Kidney (tissue), 14 donors: ENCODE measurements around the gene FNBP1. TPM values are rescaled to one million over a fixed set of nuclear protein-coding genes. Genes with fewer than 3 reads are reported as not detected.
"Not testable (repeated sequence)": the region's sequence is repeated elsewhere in the genome, so short reads cannot be mapped to it uniquely, and the experiment has no call there.

ENCODE experiments used
- DNase-seq, 5 donors: peaks; one replicate each; pipeline ENCODE4 v3.0.0-alpha.2; 2013 to 2020
- FAIRE-seq: peaks from 2 replicates; lab custom pipeline; 2012; peaks lifted over from hg19 to GRCh38; lab: Jason Lieb, UNC
- H3K27ac ChIP-seq, 2 donors: one replicate each; pipeline ENCODE4 v1.7.0; 2013; ENCODE audit warnings: low read depth in 2 of 2, low read length in 2 of 2, inconsistent platforms in 1 of 2
- H3K27me3 ChIP-seq: one replicate; pipeline ENCODE4 v1.7.1; 2013; ENCODE audit warnings: low read length, inconsistent platforms; ENCODE audit not compliant: control insufficient read depth, insufficient read depth
- H3K36me3 ChIP-seq, 3 donors: one replicate each; pipeline versions ENCODE4 v1.7.0 to v1.7.1; 2013; ENCODE audit warnings: low read length in 3 of 3, control low read depth in 1 of 3, inconsistent platforms in 1 of 3; ENCODE audit not compliant: insufficient read depth in 3 of 3, control insufficient read depth in 2 of 3
- H3K4me1 ChIP-seq, 3 donors: one replicate each; pipeline versions ENCODE4 v1.7.0 to v1.7.1; 2013; ENCODE audit warnings: low read length in 3 of 3, inconsistent platforms in 1 of 3, low read depth in 1 of 3; ENCODE audit not compliant: control insufficient read depth in 2 of 3, insufficient read depth in 2 of 3
- H3K4me3 ChIP-seq, 3 donors: one replicate each; pipeline versions ENCODE4 v1.7.0 to v1.8.1; 2013; ENCODE audit warnings: low read length in 3 of 3, control low read depth in 1 of 3, inconsistent platforms in 1 of 3
- H3K9ac ChIP-seq, 3 donors: one replicate each; pipeline versions ENCODE4 v1.7.0 to v1.7.1; 2013; ENCODE audit warnings: low read length in 3 of 3, control low read depth in 1 of 3, inconsistent platforms in 1 of 3
- H3K9me3 ChIP-seq, 3 donors: one replicate each; pipeline versions ENCODE4 v1.7.0 to v1.7.1; 2013; ENCODE audit warnings: low read length in 3 of 3, control low read depth in 1 of 3, inconsistent platforms in 1 of 3; ENCODE audit not compliant: control insufficient read depth in 2 of 3, insufficient read depth in 1 of 3
- intact Hi-C: fragments of 100-400 bp; cut with DNase I; formaldehyde crosslinking; loops from one replicate; pipeline ENCODE4 v1.11.1; 2022
- polyA plus RNA-seq: library from polyadenylated mRNA; stranded (reverse); fragments of 350-450 nt; fragmentation: Illumina TruSeq; extraction: RNeasy Lipid Tissue Mini Kit (QIAGEN cat#74804); gene quantifications from one replicate; pipeline ENCODE4 v1.2.3, GENCODE V29; 2014; ENCODE audit warnings: low read depth, low replicate concordance; ENCODE audit not compliant: insufficient read depth
- total RNA-seq: library from RNA; stranded (reverse); fragmentation: NEBNext Ultra II Directional; extraction: Animal tissue kit (Norgen Biotek cat#: 25700); gene quantifications from one replicate; pipeline ENCODE4 v1.2.1, GENCODE V29; 2021
- TF ChIP-seq, protein P1 (sequence below): IDR thresholded peaks from 3 replicates; pipeline ENCODE4 v1.5.1; 2012; ENCODE audit warnings: mild to moderate bottlenecking, moderate library complexity, borderline replicate concordance; ENCODE audit not compliant: insufficient read depth; ENCODE audit errors: extremely low read depth
- donor health status: control.
- donor health status: control.
- donor health status: control.
- donor health status: control.
- donor health status: control.
- donor health status: DM: yes; HTN: yes; CAD: no.
- donor health status: Normal renal cell carcinoma (clear cell type).

Gene FNBP1
- total and polyA plus RNA-seq, 2 donors from 2014 or later, result 9.7 to 51.7 TPM

DNA sequence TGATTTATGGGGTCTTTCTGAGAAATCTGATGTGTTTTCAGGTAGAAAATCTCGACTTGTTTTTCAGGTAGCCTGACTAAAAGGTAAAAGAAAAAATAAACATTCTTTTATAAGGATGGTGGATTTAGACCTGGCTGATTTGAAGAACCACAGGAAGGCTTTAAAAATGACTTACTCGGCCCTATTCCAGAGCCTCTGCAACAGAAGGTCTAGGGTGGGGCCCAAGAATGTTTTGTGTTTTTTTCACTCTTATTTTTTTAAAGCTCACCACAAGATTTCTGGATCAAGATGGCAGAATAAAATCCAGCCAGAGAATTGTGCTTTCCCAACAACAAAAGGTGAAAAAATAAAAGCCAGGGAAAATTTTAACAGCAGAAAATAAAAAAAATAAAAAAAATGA lies 59.1 kb downstream of the FNBP1 start:
- TF ChIP-seq, protein P1, sequence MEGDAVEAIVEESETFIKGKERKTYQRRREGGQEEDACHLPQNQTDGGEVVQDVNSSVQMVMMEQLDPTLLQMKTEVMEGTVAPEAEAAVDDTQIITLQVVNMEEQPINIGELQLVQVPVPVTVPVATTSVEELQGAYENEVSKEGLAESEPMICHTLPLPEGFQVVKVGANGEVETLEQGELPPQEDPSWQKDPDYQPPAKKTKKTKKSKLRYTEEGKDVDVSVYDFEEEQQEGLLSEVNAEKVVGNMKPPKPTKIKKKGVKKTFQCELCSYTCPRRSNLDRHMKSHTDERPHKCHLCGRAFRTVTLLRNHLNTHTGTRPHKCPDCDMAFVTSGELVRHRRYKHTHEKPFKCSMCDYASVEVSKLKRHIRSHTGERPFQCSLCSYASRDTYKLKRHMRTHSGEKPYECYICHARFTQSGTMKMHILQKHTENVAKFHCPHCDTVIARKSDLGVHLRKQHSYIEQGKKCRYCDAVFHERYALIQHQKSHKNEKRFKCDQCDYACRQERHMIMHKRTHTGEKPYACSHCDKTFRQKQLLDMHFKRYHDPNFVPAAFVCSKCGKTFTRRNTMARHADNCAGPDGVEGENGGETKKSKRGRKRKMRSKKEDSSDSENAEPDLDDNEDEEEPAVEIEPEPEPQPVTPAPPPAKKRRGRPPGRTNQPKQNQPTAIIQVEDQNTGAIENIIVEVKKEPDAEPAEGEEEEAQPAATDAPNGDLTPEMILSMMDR, result no peak
- no peak for DNase-seq
- Histone ChIP-seq H3K36me3 (no peaks in the 10 kb centered on the region), H3K27me3 (no peaks in the 10 kb centered on the region), H3K9me3 (no peaks in the 10 kb centered on the region), H3K4me1 (no peaks in the 10 kb centered on the region), H3K9ac (no peak overlapping the region), H3K4me3 (no peak overlapping the region), H3K27ac (no peak overlapping the region)
- intact Hi-C loops, result no loop called here
- no peak for FAIRE-seq

DNA sequence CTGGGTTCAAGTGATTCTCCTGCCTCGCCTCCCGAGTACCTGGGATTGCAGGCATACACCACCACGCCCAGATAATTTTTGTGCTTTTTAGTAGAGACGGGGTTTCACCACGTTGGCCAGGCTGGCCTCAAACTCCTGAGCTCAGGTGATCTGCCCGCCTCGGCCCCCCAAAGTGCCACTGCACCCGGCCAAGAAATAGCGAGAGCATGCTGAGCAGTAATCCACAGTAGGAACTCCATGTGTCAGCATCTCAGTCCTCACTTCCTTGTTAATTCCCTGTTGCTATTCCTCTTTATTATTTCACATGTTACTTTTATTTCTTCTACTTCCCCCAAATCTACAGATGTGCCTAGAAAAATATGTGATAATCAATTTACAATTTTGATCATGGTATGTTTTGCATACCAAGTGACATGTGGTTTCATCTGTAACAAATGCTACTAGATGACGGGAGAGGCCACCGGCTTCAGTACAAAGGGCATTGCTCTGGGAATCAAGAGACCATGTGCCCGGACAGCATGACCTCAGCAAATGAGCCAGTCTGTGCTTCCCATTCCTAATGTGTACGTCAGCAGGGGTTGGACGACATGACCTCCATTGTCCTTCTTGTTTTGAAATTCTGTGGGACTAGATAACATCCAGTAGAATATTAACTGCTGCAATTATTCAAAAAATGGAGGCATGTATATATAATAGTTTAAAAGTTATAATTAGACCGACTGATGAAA lies 61.6 kb downstream of the FNBP1 start:
- Histone ChIP-seq H3K9me3 (no peaks in the 10 kb centered on the region), H3K36me3 (peaks cover 0 to 4% (median 0%) of the 10 kb centered on the region in 3 donors), H3K4me1 (no peaks in the 10 kb centered on the region), H3K9ac (no peak overlapping the region), H3K27ac (peak overlapping the region in 1 of 2 donors; percentile 23), H3K4me3 (no peak overlapping the region), H3K27me3 (no peaks in the 10 kb centered on the region)
- DNase-seq, result peak in 1 of 5 donors; percentile 20
- TF ChIP-seq, protein P1, result no peak
- intact Hi-C loops, result no loop called here
- no peak for FAIRE-seq

DNA sequence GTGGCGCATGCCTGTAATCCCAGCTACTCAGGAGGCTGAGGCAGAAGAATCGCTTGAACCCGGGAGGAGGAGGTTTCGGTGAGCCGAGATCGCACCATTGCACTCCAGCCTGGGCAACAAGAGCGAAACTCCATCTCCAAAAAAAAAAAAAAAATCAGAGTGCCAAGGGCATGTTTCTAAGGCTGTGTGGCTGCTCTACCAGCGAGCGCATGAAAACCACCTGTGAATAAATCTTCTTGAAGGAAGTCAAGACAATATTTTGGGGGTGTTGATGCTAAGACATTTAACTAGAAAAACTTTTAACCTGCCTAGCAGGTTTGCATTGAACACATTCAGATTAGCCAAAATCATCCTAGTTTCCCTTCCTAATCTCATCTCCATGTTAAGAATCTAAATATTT lies 62.8 kb downstream of the FNBP1 start:
- intact Hi-C loops, H3K9me3 ChIP-seq, H3K4me1 ChIP-seq, H3K27ac ChIP-seq, FAIRE-seq, H3K9ac ChIP-seq, H3K4me3 ChIP-seq, DNase-seq, H3K36me3 ChIP-seq, H3K27me3 ChIP-seq: not testable (repeated sequence)

DNA sequence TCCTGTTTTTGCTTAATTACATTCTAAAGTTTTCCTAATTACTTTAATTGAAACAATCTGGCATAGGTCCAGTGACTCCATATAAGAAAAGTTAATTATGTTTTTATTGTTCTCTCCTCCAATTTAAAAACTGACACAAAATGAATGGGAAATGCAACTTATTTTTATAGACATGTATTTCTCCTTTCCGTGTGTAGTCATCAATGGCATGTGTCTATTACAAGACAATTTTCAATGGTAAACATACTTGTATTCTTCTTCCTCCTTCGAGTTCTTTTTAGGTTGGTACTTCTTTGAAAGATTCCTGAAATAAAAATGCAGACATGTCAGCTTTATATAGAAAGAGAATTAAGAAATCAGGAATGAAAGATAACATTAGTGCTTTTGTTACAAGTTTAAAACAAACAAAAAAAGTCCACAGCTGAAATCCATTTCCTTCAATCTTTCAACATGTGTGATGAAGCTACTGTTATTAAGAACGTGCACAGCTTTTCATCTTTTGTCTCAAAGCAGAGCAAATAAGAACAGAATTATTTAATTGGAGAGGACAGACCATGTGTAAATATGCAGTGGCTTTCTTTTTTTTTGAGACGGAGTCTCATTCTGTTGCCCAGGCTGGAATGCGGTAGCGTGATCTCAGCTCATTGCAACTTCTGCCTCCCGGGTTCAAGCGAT lies 63.8 kb downstream of the FNBP1 start:
- intact Hi-C loops, result no loop called here
- Histone ChIP-seq H3K9me3 (no peaks in the 10 kb centered on the region), H3K9ac (no peak overlapping the region), H3K36me3 (peaks cover 0 to 11% (median 0%) of the 10 kb centered on the region in 3 donors), H3K27me3 (no peaks in the 10 kb centered on the region), H3K27ac (no peak overlapping the region), H3K4me3 (no peak overlapping the region), H3K4me1 (no peaks in the 10 kb centered on the region)
- FAIRE-seq, result no peak
- TF ChIP-seq, protein P1, result no peak
- peak in 1 of 5 donors; percentile 18 for DNase-seq
